GM19023 (cell line): ENCODE results near the gene HMGCS2.

ENCODE experiments used
- ATAC-seq: cut with Tn5 transposase; IDR thresholded peaks from one replicate; pipeline ENCODE4 v1.9.1; 2021; ENCODE audit warnings: mild to moderate bottlenecking, moderate library complexity; ENCODE audit not compliant: unreplicated experiment

The HMGCS2 gene

GRCh38 chr1:119703666-119704450, 64.8 kb downstream of the HMGCS2 start:
- ATAC-seq, result no peak

- no peak for ATAC-seq
Observed at GRCh38 chr1:119702384-119702783, 66.3 kb downstream of the HMGCS2 start.

DNA sequence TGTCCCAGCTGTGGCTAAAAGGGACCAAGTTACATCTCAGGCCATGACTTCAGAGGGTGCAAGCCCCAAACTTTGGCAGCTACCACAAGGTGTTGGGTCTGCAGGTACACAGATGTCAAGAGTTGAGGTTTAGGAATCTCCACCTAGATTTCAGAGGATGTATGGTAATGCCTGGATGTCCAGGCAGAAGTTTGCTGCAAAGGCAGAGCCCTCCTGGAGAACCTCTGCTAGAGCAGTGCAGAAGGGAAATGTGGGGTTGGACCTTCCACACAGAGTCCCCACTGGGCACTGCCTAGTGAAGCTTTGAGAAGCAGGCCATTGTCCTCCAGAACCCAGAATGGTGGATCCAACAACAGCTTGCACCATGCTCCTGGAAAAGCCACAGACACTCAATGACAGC, 67.0 kb downstream of the HMGCS2 start:
- no peak for ATAC-seq

DNA sequence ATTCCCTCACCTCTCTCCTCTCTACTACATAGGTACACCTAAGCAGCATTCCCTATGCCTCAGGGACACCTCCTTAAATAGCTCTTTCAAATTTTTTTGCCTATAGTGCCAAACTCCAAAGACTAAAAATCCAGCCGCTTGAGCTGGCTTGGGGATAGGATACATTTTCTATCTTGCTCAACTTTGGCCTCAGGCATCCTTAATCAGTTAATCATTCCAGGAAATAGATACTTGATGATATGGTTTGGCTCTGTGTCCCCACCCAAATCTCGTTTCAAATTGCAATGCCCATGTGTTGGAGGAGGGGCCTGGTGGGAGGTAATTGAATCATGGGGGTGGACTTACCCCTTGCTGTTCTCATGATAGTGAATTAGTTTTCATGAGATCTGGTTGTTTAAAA, 68.4 kb downstream of the HMGCS2 start:
- no peak for ATAC-seq
